Activated CD8-positive, alpha-beta memory T cell treated with anti-CD3 and anti-CD28 coated beads, Interleukin-2, amount 10 ng/mL, durations not matched to agents 7 days and 5 days (primary cell): Measurements from ENCODE around the gene ZDHHC7. TPM values are rescaled to one million over a fixed set of nuclear protein-coding genes. Genes with fewer than 3 reads are reported as not detected.
"Not testable (repeated sequence)": the region's sequence is repeated elsewhere in the genome, so short reads cannot be mapped to it uniquely, and the experiment has no call there.

Source experiments
- ATAC-seq: fragments of 150-1000 bp; cut with Tn5 transposase; one replicate; pipeline ENCODE4 v1.10.0; 2021; ENCODE audit warnings: moderate library complexity
- CTCF ChIA-PET: fragments of 350-600 bp; sonication (Branson Sonifier 250); formaldehyde crosslinking; loops from one replicate; lab custom pipeline; 2021; ENCODE audit warnings: antibody characterized with exemption; lab: Charles Lee
- DNase-seq: peaks from one replicate; pipeline ENCODE4 v3.0.0-alpha.2; 2020
- H3K27ac Mint-ChIP-seq: one replicate; pipeline ENCODE4 v1.8.0; 2021; ENCODE audit warnings: mild to moderate bottlenecking, mixed read lengths
- H3K27me3 Mint-ChIP-seq: one replicate; pipeline ENCODE4 v1.8.0; 2021; ENCODE audit warnings: mixed read lengths
- H3K36me3 Mint-ChIP-seq: one replicate; pipeline ENCODE4 v1.8.0; 2021; ENCODE audit warnings: mild to moderate bottlenecking, mixed read lengths
- H3K4me1 Mint-ChIP-seq: one replicate; pipeline ENCODE4 v1.8.0; 2021; ENCODE audit warnings: mixed read lengths
- H3K4me3 Mint-ChIP-seq: one replicate; pipeline ENCODE4 v1.8.0; 2021; ENCODE audit warnings: mild to moderate bottlenecking, moderate library complexity, mixed read lengths
- H3K9me3 Mint-ChIP-seq: one replicate; pipeline ENCODE4 v1.8.0; 2022; ENCODE audit warnings: low read depth, mixed read lengths
- total RNA-seq, 2 experiments: library from RNA; stranded (reverse); gene quantifications; one replicate each; pipeline ENCODE4 v1.2.3, GENCODE V29; 2021

The ZDHHC7 gene
- 10 to 100 TPM; 22.3 to 27.1 TPM for total RNA-seq

GRCh38 chr16:85010931-85011845 is at the start of gene ZDHHC7:
ZDHHC7 (minus strand) TSS chr16:85011535; CDS start chr16:84990618, 20,917 bp downstream.
- CTCF ChIA-PET, result interaction anchor here (0.8 to 4.7 kb wide), 12 partner anchors 9 to 258 kb away, joined by 3 to 34 read pairs (median 4); partner anchors contain the start of gene KIAA0513
- Mint-ChIP-seq H3K9me3 (no peaks in the 10 kb centered on the region), H3K27ac (peak within 1 kb of the TSS; percentile 98), H3K4me3 (peak within 1 kb of the TSS; percentile 91), H3K27me3 (peaks cover 5% of the 10 kb centered on the region), H3K36me3 (peaks cover 8% of the 10 kb centered on the region), H3K4me1 (peaks cover 30% of the 10 kb centered on the region)
- ATAC-seq, result peak; percentile 95
- DNase-seq, result peak; percentile 88

GRCh38 chr16:85058909-85059308 is 47.6 kb upstream of the ZDHHC7 start:
- DNase-seq, result no peak
- no peaks in the 10 kb centered on the region for H3K9me3 Mint-ChIP-seq
- CTCF ChIA-PET, result interaction anchor here (0.9 kb wide), 1 partner anchor 88 kb away, joined by 3 read pairs; no protein-coding TSS in a partner anchor
- no peak for ATAC-seq
- no peak overlapping the region for H3K27ac Mint-ChIP-seq
- H3K4me3 Mint-ChIP-seq, result no peak overlapping the region
- no peaks in the 10 kb centered on the region for H3K27me3 Mint-ChIP-seq
- H3K4me1 Mint-ChIP-seq, result peaks cover 33% of the 10 kb centered on the region
- no peaks in the 10 kb centered on the region for H3K36me3 Mint-ChIP-seq

- Mint-ChIP-seq H3K27ac (no peak overlapping the region), H3K27me3 (no peaks in the 10 kb centered on the region), H3K4me3 (no peak overlapping the region), H3K9me3 (no peaks in the 10 kb centered on the region), H3K36me3 (peaks cover 4% of the 10 kb centered on the region), H3K4me1 (peaks cover 33% of the 10 kb centered on the region)
- ATAC-seq (no peak), DNase-seq (no peak)
- CTCF ChIA-PET, result interaction anchor here (1.0 to 3.3 kb wide), 2 partner anchors 14 to 29 kb away, joined by 3 to 18 read pairs; no protein-coding TSS in a partner anchor
These were observed 46.6 kb upstream of the ZDHHC7 start for GRCh38 chr16:85057948-85058347.

GRCh38 chr16:85057212-85057889 is 46.0 kb upstream of the ZDHHC7 start:
- Mint-ChIP-seq H3K27me3 (no peaks in the 10 kb centered on the region), H3K4me3 (no peak overlapping the region), H3K9me3 (no peaks in the 10 kb centered on the region), H3K36me3 (peaks cover 4% of the 10 kb centered on the region), H3K27ac (no peak overlapping the region), H3K4me1 (peaks cover 33% of the 10 kb centered on the region)
- CTCF ChIA-PET, result interaction anchor here (1.0 to 3.3 kb wide), 3 partner anchors 15 to 57 kb away, joined by 3 to 18 read pairs (median 7); no protein-coding TSS in a partner anchor
- ATAC-seq (no peak), DNase-seq (no peak)

GRCh38 chr16:85056211-85056748 is 44.9 kb upstream of the ZDHHC7 start:
- Mint-ChIP-seq H3K27ac (peak overlapping the region; percentile 91), H3K27me3 (no peaks in the 10 kb centered on the region), H3K4me1 (peaks cover 33% of the 10 kb centered on the region), H3K36me3 (peaks cover 4% of the 10 kb centered on the region), H3K9me3 (no peaks in the 10 kb centered on the region), H3K4me3 (peak overlapping the region; percentile 57)
- ATAC-seq (no peak), DNase-seq (no peak)
- CTCF ChIA-PET, result interaction anchor here (0.9 to 3.3 kb wide), 8 partner anchors 20 to 197 kb away, joined by 3 to 18 read pairs (median 6); partner anchors contain the start of genes KIAA0513 and ZDHHC7

- DNase-seq, result peak; percentile 96
- no peaks in the 10 kb centered on the region for H3K27me3 Mint-ChIP-seq
- peak overlapping the region; percentile 57 for H3K4me3 Mint-ChIP-seq
- CTCF ChIA-PET, result interaction anchor here (0.9 to 3.3 kb wide), 10 partner anchors 9 to 197 kb away, joined by 3 to 18 read pairs (median 6); partner anchors contain the start of genes KIAA0513 and ZDHHC7
- H3K27ac Mint-ChIP-seq, result peak overlapping the region; percentile 91
- H3K9me3 Mint-ChIP-seq, result no peaks in the 10 kb centered on the region
- peaks cover 4% of the 10 kb centered on the region for H3K36me3 Mint-ChIP-seq
- H3K4me1 Mint-ChIP-seq, result peaks cover 33% of the 10 kb centered on the region
- ATAC-seq, result peak; percentile 94
These were observed 44.3 kb upstream of the ZDHHC7 start for GRCh38 chr16:85055493-85056210.

GRCh38 chr16:85054948-85055492 is 43.7 kb upstream of the ZDHHC7 start:
- peak overlapping the region; percentile 91 for H3K27ac Mint-ChIP-seq
- CTCF ChIA-PET, result interaction anchor here (1.1 to 3.3 kb wide), 9 partner anchors 9 to 198 kb away, joined by 3 to 18 read pairs (median 6); partner anchors contain the start of genes KIAA0513 and ZDHHC7
- peaks cover 33% of the 10 kb centered on the region for H3K4me1 Mint-ChIP-seq
- H3K4me3 Mint-ChIP-seq, result peak overlapping the region; percentile 57
- DNase-seq (no peak), ATAC-seq (no peak)
- H3K36me3 Mint-ChIP-seq, result peaks cover 4% of the 10 kb centered on the region
- H3K9me3 Mint-ChIP-seq, result no peaks in the 10 kb centered on the region
- no peaks in the 10 kb centered on the region for H3K27me3 Mint-ChIP-seq

GRCh38 chr16:85054321-85054720 is 43.0 kb upstream of the ZDHHC7 start:
- H3K27ac Mint-ChIP-seq, H3K36me3 Mint-ChIP-seq, ATAC-seq, H3K9me3 Mint-ChIP-seq, DNase-seq, H3K4me3 Mint-ChIP-seq, H3K27me3 Mint-ChIP-seq: not testable (repeated sequence)
- CTCF ChIA-PET, result interaction anchor here (1.1 to 2.0 kb wide), 3 partner anchors 8 to 43 kb away, joined by 5 to 11 read pairs (median 6); partner anchors contain the start of gene ZDHHC7
- peaks cover 33% of the 10 kb centered on the region for H3K4me1 Mint-ChIP-seq

- no peaks in the 10 kb centered on the region for H3K27me3 Mint-ChIP-seq
- H3K9me3 Mint-ChIP-seq, result no peaks in the 10 kb centered on the region
- H3K4me1 Mint-ChIP-seq, result peaks cover 32% of the 10 kb centered on the region
- no peak overlapping the region for H3K4me3 Mint-ChIP-seq
- CTCF ChIA-PET, result interaction anchor here (1.6 kb wide), 1 partner anchor 24 kb away, joined by 5 read pairs; no protein-coding TSS in a partner anchor
- no peak for DNase-seq
- no peak overlapping the region for H3K27ac Mint-ChIP-seq
- peaks cover 4% of the 10 kb centered on the region for H3K36me3 Mint-ChIP-seq
- ATAC-seq, result no peak
These were observed 41.2 kb upstream of the ZDHHC7 start for GRCh38 chr16:85052536-85052935.

GRCh38 chr16:85051683-85052082 is 40.3 kb upstream of the ZDHHC7 start:
- no peak overlapping the region for H3K27ac Mint-ChIP-seq
- ATAC-seq (no peak), DNase-seq (no peak)
- CTCF ChIA-PET, result interaction anchor here (1.6 kb wide), 1 partner anchor 23 kb away, joined by 5 read pairs; no protein-coding TSS in a partner anchor
- H3K4me1 Mint-ChIP-seq, result peaks cover 24% of the 10 kb centered on the region
- no peaks in the 10 kb centered on the region for H3K9me3 Mint-ChIP-seq
- H3K27me3 Mint-ChIP-seq, result no peaks in the 10 kb centered on the region
- no peak overlapping the region for H3K4me3 Mint-ChIP-seq
- H3K36me3 Mint-ChIP-seq, result peaks cover 4% of the 10 kb centered on the region

- Mint-ChIP-seq H3K36me3 (peaks cover 4% of the 10 kb centered on the region), H3K27ac (no peak overlapping the region), H3K9me3 (no peaks in the 10 kb centered on the region)
These were observed 39.8 kb upstream of the ZDHHC7 start for GRCh38 chr16:85051067-85051581.

More at GRCh38 chr16:85051067-85051581, 39.8 kb upstream of the ZDHHC7 start:
- H3K4me1 Mint-ChIP-seq, result peaks cover 19% of the 10 kb centered on the region
- no peak overlapping the region for H3K4me3 Mint-ChIP-seq
- ATAC-seq (no peak), DNase-seq (no peak)
- H3K27me3 Mint-ChIP-seq, result no peaks in the 10 kb centered on the region
- CTCF ChIA-PET, result interaction anchor here (1.5 kb wide), 1 partner anchor 35 kb away, joined by 4 read pairs; no protein-coding TSS in a partner anchor
